A549 (cell line): ENCODE measurements around the gene RXRA. TPM values are rescaled to one million over a fixed set of nuclear protein-coding genes. Genes with fewer than 3 reads are reported as not detected.

ENCODE experiments used
- ATAC-seq, 2 experiments: fragments of 200-7000 bp in 1 of 2; fragments of >200 bp in 1 of 2; cut with Nextera tagmentation in 1 of 2; cut with Tn5 transposase in 1 of 2; 3 replicates each; pipeline versions ENCODE4 v1.8.0 to v1.9.1; 2018 to 2020; ENCODE audit warnings: mild to moderate bottlenecking in 1 of 2, moderate library complexity in 1 of 2
- CTCF ChIA-PET: fragments of 300-600 bp; sonication (Branson Sonifier 250); formaldehyde crosslinking; extraction: SDS; loops from one replicate; lab custom pipeline; 2021; ENCODE audit warnings: antibody characterized with exemption, inconsistent platforms; lab: Yijun Ruan, JAX
- POLR2A ChIA-PET: fragments of 350-600 bp; formaldehyde crosslinking; extraction: SDS; loops from one replicate; lab custom pipeline; 2021; ENCODE audit warnings: antibody characterized with exemption, inconsistent platforms; lab: Yijun Ruan, JAX
- DNase-seq, 2 experiments: peaks; one replicate each; pipeline versions ENCODE4 v3.0.0 to v3.0.0-alpha.2; 2011 to 2016; ENCODE audit warnings: low read depth in 1 of 2, low spot score in 1 of 2
- FAIRE-seq: peaks from 2 replicates; lab custom pipeline; 2011; peaks lifted over from hg19 to GRCh38; lab: Jason Lieb, UNC
- H3K27ac ChIP-seq, 2 experiments: fragments of >200 bp; sonication (Bioruptor Twin); formaldehyde crosslinking; 3 replicates each; pipeline ENCODE4 v1.5.1; 2016 to 2017
- H3K4me1 ChIP-seq: fragments of >200 bp; sonication (Bioruptor Twin); formaldehyde crosslinking; 3 replicates; pipeline ENCODE4 v1.6.1; 2016
- H3K4me2 ChIP-seq: fragments of >200 bp; sonication (Bioruptor Twin); formaldehyde crosslinking; 3 replicates; pipeline ENCODE4 v1.6.1; 2016
- H3K4me3 ChIP-seq: fragments of >200 bp; sonication (Bioruptor Twin); formaldehyde crosslinking; 3 replicates; pipeline ENCODE4 v1.5.1; 2016
- H3K9me3 ChIP-seq: fragments of >200 bp; sonication (Bioruptor Twin); formaldehyde crosslinking; 3 replicates; pipeline ENCODE4 v1.6.1; 2016
- CBX8 ChIP-seq: fragments of 200-600 bp; sonication (generic); IDR thresholded peaks from 2 replicates; pipeline ENCODE4 v1.6.1; 2016
- EHF ChIP-seq: fragments of 250-450 bp; sonication (Bioruptor Pico); IDR thresholded peaks from 2 replicates; pipeline ENCODE4 v1.5.0; 2020; ENCODE audit warnings: mild to moderate bottlenecking
- FOSB ChIP-seq: fragments of 250-450 bp; sonication (Bioruptor Pico); IDR thresholded peaks from 2 replicates; pipeline ENCODE4 v1.5.0; 2020; ENCODE audit warnings: mild to moderate bottlenecking, moderate library complexity
- HDAC2 ChIP-seq: fragments of 200-600 bp; sonication (generic); IDR thresholded peaks from 2 replicates; pipeline ENCODE4 v1.6.1; 2016
- HMGXB4 ChIP-seq: fragments of 250-450 bp; sonication (Bioruptor Pico); IDR thresholded peaks from 2 replicates; pipeline ENCODE4 v1.5.0; 2021; ENCODE audit warnings: mild to moderate bottlenecking, moderate library complexity, borderline replicate concordance
- MAX ChIP-seq: IDR thresholded peaks from 2 replicates; pipeline ENCODE4 v1.6.1; 2012
- MAZ ChIP-seq: fragments of 150-350 bp; IDR thresholded peaks from 2 replicates; pipeline ENCODE4 v1.6.1; 2014; ENCODE audit warnings: antibody characterized with exemption, low read depth, low read length, borderline replicate concordance
- PHF8 ChIP-seq: fragments of 200-600 bp; sonication (generic); IDR thresholded peaks from 2 replicates; pipeline ENCODE4 v1.6.1; 2016; ENCODE audit warnings: low read depth, mild to moderate bottlenecking, antibody characterized with exemption, moderate library complexity, borderline replicate concordance
- RARB ChIP-seq: fragments of 250-450 bp; sonication (Bioruptor Pico); IDR thresholded peaks from 2 replicates; pipeline ENCODE4 v1.8.0; 2021; ENCODE audit warnings: mild to moderate bottlenecking, moderate library complexity
- REST ChIP-seq: fragments of 200-600 bp; sonication (generic); IDR thresholded peaks from 2 replicates; pipeline ENCODE4 v1.6.1; 2016; ENCODE audit warnings: antibody characterized with exemption, mild to moderate bottlenecking, moderate library complexity
- SMC3 ChIP-seq: fragments of >200 bp; sonication (Bioruptor Twin); formaldehyde crosslinking; IDR thresholded peaks from 3 replicates; pipeline ENCODE4 v1.6.1; 2018; ENCODE audit warnings: inconsistent platforms
- TP53 ChIP-seq: fragments of 250-450 bp; sonication (Bioruptor Pico); IDR thresholded peaks from 2 replicates; pipeline ENCODE4 v1.5.0; 2021; ENCODE audit warnings: mild to moderate bottlenecking, moderate library complexity
- ZFP36 ChIP-seq: fragments of 450-650 bp; IDR thresholded peaks from 2 replicates; pipeline ENCODE4 v1.6.1; 2014; ENCODE audit warnings: borderline replicate concordance; ENCODE audit not compliant: partially characterized antibody
- ZNF302 ChIP-seq: fragments of 250-450 bp; sonication (Bioruptor Pico); IDR thresholded peaks from 2 replicates; pipeline ENCODE4 v1.9.0; 2021; ENCODE audit warnings: inconsistent platforms, mild to moderate bottlenecking, moderate library complexity
- ZSCAN20 ChIP-seq: fragments of 250-450 bp; sonication (Bioruptor Pico); IDR thresholded peaks from 2 replicates; pipeline ENCODE4 v1.8.0; 2022; ENCODE audit warnings: mild to moderate bottlenecking, moderate library complexity
- WGBS: methylation state at CpG from one replicate; pipeline ENCODE4 v1.1.6; 2017; ENCODE audit errors: missing lambda C conversion rate; 5-methylcytosine and 5-hydroxymethylcytosine counted together
- polyA plus RNA-seq, 4 experiments: library from polyadenylated mRNA; depleted of rRNA in 3 of 4; stranded (reverse); fragments of >200 nt; fragmentation: RNase III in 1 of 4; extraction: RNeasy Plus Mini Kit Qiagen cat#74134 plus additional on column Dnase treatment in 1 of 4; gene quantifications; 2 replicates in 3 of 4; 3 replicates in 1 of 4; pipeline ENCODE4 v1.2.3, GENCODE V29; 2011 to 2017

RXRA gene
- polyA plus RNA-seq, 2 of the 4 experiments (the other 2 are of a cell fraction): 6.6 to 23.9 TPM

DNA sequence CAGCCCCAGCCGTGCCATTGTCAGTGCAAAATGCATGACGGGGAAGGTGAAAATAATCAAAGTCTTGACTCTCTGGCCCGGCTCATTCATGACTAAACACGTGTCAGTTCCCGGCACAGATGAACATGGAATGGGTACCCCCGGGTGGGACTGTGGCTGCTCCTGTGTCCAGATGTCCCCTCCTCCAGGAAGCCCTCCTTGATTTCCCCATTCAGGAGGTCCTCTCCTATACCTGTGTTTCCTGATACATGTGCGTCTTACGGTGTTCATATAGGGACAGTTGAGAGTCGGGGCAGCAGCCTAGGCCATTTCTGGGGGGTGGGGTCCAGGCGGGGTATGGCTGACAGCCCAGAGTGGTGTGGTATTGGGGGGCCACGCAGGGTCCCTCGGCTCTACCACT is 19.5 kb downstream of the RXRA start:
- Histone ChIP-seq H3K27ac (no peak overlapping the region), H3K9me3 (no peaks in the 10 kb centered on the region), H3K4me3 (no peak overlapping the region), H3K4me2 (no peak overlapping the region), H3K4me1 (no peaks in the 10 kb centered on the region)
- CTCF ChIA-PET: interaction anchor here (0.6 kb wide), 1 partner anchor 10 kb away, joined by 3 read pairs; no protein-coding TSS in a partner anchor
- DNase-seq: no peak
- no peak for ATAC-seq
- TF ChIP-seq HDAC2: no peak
- peak; percentile 97 for TF ChIP-seq ZFP36
- POLR2A ChIA-PET: no interaction called here
- FAIRE-seq: no peak
- 91% methylated on average over 12 of the region's 12 CpGs for WGBS

GRCh38 chr9:134346151-134346550 is 19.9 kb downstream of the RXRA start:
- ATAC-seq: no peak
- CTCF ChIA-PET: interaction anchor here (0.7 kb wide), 1 partner anchor 175 kb away, joined by 3 read pairs; no protein-coding TSS in a partner anchor
- no peak overlapping the region for H3K4me2 ChIP-seq
- no peak overlapping the region for H3K27ac ChIP-seq
- DNase-seq: no peak
- no peaks in the 10 kb centered on the region for H3K4me1 ChIP-seq
- no peak for TF ChIP-seq PHF8
- TF ChIP-seq, all 56 proteins: peak for 0
- Histone ChIP-seq H3K9me3 (no peaks in the 10 kb centered on the region), H3K4me3 (no peak overlapping the region)
- WGBS: 85% methylated on average over 14 of the region's 14 CpGs
- no peak for FAIRE-seq
- POLR2A ChIA-PET: no interaction called here

DNA sequence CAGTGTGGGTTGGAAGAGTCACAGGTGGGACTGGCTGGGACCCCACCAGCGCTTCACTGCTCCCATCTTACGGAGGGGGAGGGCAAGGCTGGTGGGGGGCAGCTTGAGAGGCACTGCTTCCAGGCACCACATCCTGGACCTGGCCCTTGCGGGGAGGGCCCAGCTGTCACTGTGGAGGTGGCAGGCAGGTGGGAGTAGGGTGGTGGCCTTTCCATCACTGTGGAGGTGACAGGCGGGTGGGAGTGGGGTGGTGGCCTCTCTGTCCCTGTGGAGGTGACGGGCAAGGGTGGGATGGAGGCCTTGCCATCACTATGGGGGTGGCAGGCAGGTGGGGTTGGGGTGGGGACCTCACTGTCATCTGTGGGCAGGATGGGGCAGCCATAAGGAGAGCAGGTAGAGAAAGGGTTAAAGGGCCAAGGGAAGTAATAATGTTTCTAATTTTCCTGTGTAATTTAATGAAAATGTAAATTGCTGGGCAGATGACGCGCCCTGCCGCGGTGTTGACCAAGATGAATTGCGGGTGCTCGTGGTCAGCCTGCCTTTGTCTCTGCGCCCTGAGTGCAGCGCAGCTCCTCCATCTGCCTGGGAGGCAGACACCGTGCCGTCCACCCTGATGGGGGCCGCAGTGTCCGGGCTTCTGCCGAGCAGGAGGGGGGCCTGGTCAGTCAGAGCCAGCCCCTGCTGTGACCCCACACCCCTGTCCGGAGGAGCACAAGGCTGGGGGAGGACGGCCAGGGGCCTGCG is 20.8 kb downstream of the RXRA start:
- POLR2A ChIA-PET: no interaction called here
- CTCF ChIA-PET: interaction anchor here (0.7 kb wide), 1 partner anchor 176 kb away, joined by 3 read pairs; no protein-coding TSS in a partner anchor
- FAIRE-seq (no peak), DNase-seq (no peak), ATAC-seq (no peak)
- no peak overlapping the region for H3K27ac ChIP-seq
- no peak overlapping the region for H3K4me3 ChIP-seq
- 95% methylated on average over 19 of the region's 21 CpGs for WGBS
- TF ChIP-seq TP53 (CRISPR knock-in tag) (no peak), EHF (CRISPR knock-in tag) (no peak), CBX8 (no peak), HMGXB4 (CRISPR knock-in tag) (no peak), ZSCAN20 (no peak), RARB (CRISPR knock-in tag) (no peak), MAZ (no peak), SMC3 (no peak), FOSB (CRISPR knock-in tag) (no peak), ZNF302 (no peak), REST (no peak), MAX (no peak)
- H3K4me2 ChIP-seq: no peak overlapping the region
- no peaks in the 10 kb centered on the region for H3K9me3 ChIP-seq
- no peaks in the 10 kb centered on the region for H3K4me1 ChIP-seq
